K562 (cell line): Measurements from ENCODE around the gene TTLL4. TPM values are rescaled to one million over a fixed set of nuclear protein-coding genes. Genes with fewer than 3 reads are reported as not detected.

Source experiments
- BMI1 ChIP-seq: fragments of 150-350 bp; IDR thresholded peaks from 2 replicates; pipeline ENCODE4 v1.6.1; 2014; ENCODE audit warnings: low read length
- BRCA1 ChIP-seq, 2 experiments: fragments of 450-650 bp in 1 of 2; sonication (generic) in 1 of 2; formaldehyde crosslinking in 1 of 2; IDR thresholded peaks; 2 replicates each; pipeline versions ENCODE4 v1.5.0 to v1.6.1; 2017 to 2020; ENCODE audit warnings: mild to moderate bottlenecking in 1 of 2, missing genetic modification reagents in 1 of 2
- FOXJ2 ChIP-seq: fragments of 200-800 bp; sonication (Bioruptor generic); IDR thresholded peaks from 2 replicates; pipeline ENCODE4 v1.6.1; 2016; ENCODE audit warnings: missing genetic modification characterization, missing compliant biosample characterization
- GTF2E2 ChIP-seq: fragments of 200-800 bp; sonication (Bioruptor generic); IDR thresholded peaks from 2 replicates; pipeline ENCODE4 v1.6.1; 2016; ENCODE audit warnings: missing genetic modification characterization, missing compliant biosample characterization
- KDM4B ChIP-seq, 2 experiments: fragments of 450-650 bp in 1 of 2; sonication (generic) in 1 of 2; IDR thresholded peaks; 2 replicates each; pipeline ENCODE4 v1.6.1; 2016 to 2017; ENCODE audit warnings: borderline replicate concordance in 2 of 2, antibody characterized with exemption in 1 of 2, low read depth in 1 of 2, mild to moderate bottlenecking in 1 of 2
- NFYB ChIP-seq: IDR thresholded peaks from 2 replicates; pipeline ENCODE4 v1.6.1; 2011; ENCODE audit warnings: mild to moderate bottlenecking, moderate library complexity; ENCODE audit not compliant: insufficient read length; ENCODE audit errors: extremely low read depth
- RB1 ChIP-seq: fragments of 450-650 bp; IDR thresholded peaks from 2 replicates; pipeline ENCODE4 v1.6.1; 2017; ENCODE audit warnings: low read depth, mild to moderate bottlenecking
- TARDBP ChIP-seq: fragments of 450-650 bp; IDR thresholded peaks from 2 replicates; pipeline ENCODE4 v1.6.1; 2016
- ZNF79 ChIP-seq: fragments of 250-450 bp; sonication (Bioruptor Pico); IDR thresholded peaks from 2 replicates; pipeline ENCODE4 v1.4.0; 2020; ENCODE audit warnings: low read depth, mild to moderate bottlenecking, moderate library complexity
- polyA plus RNA-seq, 8 experiments: library from polyadenylated mRNA; depleted of rRNA in 4 of 8; stranded (reverse) in 5 of 8; unstranded in 3 of 8; fragments of >200 nt; fragmentation: Nextera tagmentation in 2 of 8; fragmentation: Illumina TruSeq in 1 of 8; extraction: Ambion mirVana in 2 of 8; extraction: Trizol in 1 of 8; gene quantifications; 2 replicates each; pipeline versions ENCODE4 v1.2.1 to v1.2.3, GENCODE V29; 2011 to 2014; ENCODE audit warnings: inconsistent platforms in 1 of 8, missing spikeins in 1 of 8
- total RNA-seq, 7 experiments: library from RNA; depleted of rRNA in 6 of 7; stranded (reverse); fragments of >200 nt in 6 of 7; fragmentation: Illumina TruSeq in 2 of 7; extraction: Trizol in 2 of 7; gene quantifications; 2 replicates each; pipeline versions ENCODE4 v1.2.1 to v1.2.3, GENCODE V29; 2011 to 2021; ENCODE audit warnings: low replicate concordance in 1 of 7
- TF ChIP-seq, protein P1 (sequence below): fragments of 450-650 bp; IDR thresholded peaks from 2 replicates; pipeline ENCODE4 v1.6.1; 2018; ENCODE audit warnings: mild to moderate bottlenecking, low read depth; ENCODE audit not compliant: partially characterized antibody
- TF ChIP-seq, protein P2 (sequence below): fragments of 250-450 bp; sonication (Bioruptor Pico); IDR thresholded peaks from 2 replicates; pipeline ENCODE4 v1.5.0; 2021; ENCODE audit warnings: mild to moderate bottlenecking, moderate library complexity
- TF ChIP-seq, protein P3 (sequence below): sonication (generic); formaldehyde crosslinking; IDR thresholded peaks from 2 replicates; pipeline ENCODE4 v1.8.0; 2022; ENCODE audit warnings: mild to moderate bottlenecking, missing genetic modification reagents
- TF ChIP-seq, protein P4 (sequence below), 3 experiments: fragments of 200-800 bp in 1 of 3; fragments of 250-450 bp in 1 of 3; fragments of 450-650 bp in 1 of 3; sonication (Bioruptor Pico) in 1 of 3; sonication (Bioruptor generic) in 1 of 3; formaldehyde crosslinking in 1 of 3; IDR thresholded peaks; 2 replicates each; pipeline versions ENCODE4 v1.6.1 to v1.8.0; 2016 to 2022; ENCODE audit warnings: mild to moderate bottlenecking in 2 of 3, missing genetic modification characterization in 2 of 3, missing compliant biosample characterization in 1 of 3, moderate library complexity in 1 of 3
- TF ChIP-seq, protein P5 (sequence below), 3 experiments: fragments of 200-800 bp in 1 of 3; sonication (Bioruptor generic) in 1 of 3; sonication (generic) in 1 of 3; formaldehyde crosslinking in 1 of 3; IDR thresholded peaks; 2 replicates each; pipeline versions ENCODE4 v1.6.1 to v1.8.0; 2016 to 2022; ENCODE audit warnings: mild to moderate bottlenecking in 2 of 3, missing compliant biosample characterization in 2 of 3, missing genetic modification characterization in 2 of 3, missing genetic modification reagents in 1 of 3

Gene TTLL4
- total and polyA plus RNA-seq, 9 of the 15 experiments (the other 6 are each of a cell fraction or from before 2014, with no cell fraction given), result 12.6 to 67.5 (median 24.5) TPM

DNA sequence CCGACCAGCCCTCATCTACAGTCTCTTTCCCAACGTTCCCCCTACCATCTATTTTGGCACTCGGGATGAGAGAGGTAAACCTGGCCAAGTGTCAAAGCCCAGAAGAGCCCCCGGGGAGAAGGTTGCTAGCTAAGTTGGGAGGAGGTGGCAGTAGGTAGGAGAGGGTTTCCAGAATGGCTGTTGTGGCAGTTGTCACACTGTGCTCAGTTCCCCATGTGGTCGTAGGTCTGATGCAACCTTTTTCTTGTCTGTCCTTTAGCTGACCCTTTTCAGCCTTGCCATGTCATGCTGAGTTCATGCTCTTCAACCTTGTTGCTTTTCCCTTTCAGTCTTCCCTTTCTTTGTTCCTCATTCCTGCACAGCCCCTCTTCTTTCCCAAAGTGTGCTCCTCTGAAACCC is 34.5 kb downstream of the TTLL4 start (continued):
- TF ChIP-seq, protein P1, sequence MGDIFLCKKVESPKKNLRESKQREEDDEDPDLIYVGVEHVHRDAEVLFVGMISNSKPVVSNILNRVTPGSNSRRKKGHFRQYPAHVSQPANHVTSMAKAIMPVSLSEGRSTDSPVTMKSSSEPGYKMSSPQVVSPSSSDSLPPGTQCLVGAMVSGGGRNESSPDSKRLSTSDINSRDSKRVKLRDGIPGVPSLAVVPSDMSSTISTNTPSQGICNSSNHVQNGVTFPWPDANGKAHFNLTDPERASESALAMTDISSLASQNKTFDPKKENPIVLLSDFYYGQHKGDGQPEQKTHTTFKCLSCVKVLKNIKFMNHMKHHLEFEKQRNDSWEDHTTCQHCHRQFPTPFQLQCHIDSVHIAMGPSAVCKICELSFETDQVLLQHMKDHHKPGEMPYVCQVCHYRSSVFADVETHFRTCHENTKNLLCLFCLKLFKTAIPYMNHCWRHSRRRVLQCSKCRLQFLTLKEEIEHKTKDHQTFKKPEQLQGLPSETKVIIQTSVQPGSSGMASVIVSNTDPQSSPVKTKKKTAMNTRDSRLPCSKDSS, result no peak
- TF ChIP-seq, protein P2, sequence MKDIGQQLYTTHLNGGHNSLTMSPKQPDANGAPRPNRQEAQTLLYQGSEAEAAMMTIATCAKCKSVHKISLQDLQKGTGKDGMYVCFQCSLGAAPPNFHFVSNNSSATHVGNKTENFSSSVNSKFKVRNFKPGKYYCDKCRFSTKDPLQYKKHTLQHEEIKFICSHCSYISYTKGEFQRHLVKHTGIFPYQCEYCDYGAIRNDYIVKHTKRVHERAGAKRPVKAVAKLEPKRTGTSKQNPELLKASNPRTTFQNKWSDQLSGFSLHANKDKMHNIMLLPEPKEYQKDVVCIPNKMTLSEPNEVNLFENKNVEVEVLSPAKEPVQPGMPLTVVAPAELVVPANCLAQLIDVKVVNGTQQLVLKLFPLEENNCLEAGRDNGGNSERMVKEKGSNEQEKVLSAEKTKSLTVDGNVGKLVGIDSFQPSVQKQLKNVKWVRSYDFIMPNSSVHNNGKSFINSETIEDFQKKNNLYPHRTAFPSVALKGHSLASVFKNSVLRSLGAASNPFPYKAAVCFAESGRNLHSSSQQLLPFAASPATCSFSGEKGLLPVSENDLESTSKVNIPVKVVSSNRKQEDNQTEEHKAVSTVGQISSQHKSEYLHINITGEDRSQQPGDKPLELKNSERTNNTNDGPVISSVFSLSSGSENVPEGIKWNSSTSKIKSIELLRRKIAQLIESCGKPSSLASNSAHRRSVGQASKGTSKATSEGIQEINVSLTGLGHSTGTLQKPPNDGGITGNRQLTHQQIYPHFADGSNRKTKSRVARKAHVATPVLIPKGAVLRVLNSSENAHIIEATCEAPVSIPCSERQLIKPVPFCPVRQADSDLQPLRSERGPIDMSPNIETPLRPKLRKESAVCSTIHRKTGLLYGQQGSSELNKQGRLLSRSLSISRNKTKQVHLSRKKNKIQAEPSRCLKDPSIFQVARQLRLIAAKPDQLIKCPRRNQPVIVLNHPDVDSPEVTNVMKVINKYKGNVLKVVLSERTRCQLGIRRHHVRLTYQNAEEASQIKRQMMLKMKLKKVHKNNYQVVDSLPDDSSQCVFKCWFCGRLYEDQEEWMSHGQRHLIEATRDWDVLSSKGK (CRISPR knock-in tag), result no peak
- TF ChIP-seq RB1 (no peak), ZNF79 (CRISPR knock-in tag) (no peak), KDM4B (IDR thresholded peaks at IDR 0.05; ENCODE audit: borderline replicate concordance in 2 of 2, low read depth in 1 of 2) (no peak), BMI1 (no peak), GTF2E2 (tag) (no peak), NFYB (no peak), FOXJ2 (tag) (no peak), BRCA1 (IDR thresholded peaks at IDR 0.05) (no peak), BRCA1 (CRISPR knock-in tag; IDR thresholded peaks at IDR 0.05) (no peak), TARDBP (no peak)
- TF ChIP-seq, protein P3, sequence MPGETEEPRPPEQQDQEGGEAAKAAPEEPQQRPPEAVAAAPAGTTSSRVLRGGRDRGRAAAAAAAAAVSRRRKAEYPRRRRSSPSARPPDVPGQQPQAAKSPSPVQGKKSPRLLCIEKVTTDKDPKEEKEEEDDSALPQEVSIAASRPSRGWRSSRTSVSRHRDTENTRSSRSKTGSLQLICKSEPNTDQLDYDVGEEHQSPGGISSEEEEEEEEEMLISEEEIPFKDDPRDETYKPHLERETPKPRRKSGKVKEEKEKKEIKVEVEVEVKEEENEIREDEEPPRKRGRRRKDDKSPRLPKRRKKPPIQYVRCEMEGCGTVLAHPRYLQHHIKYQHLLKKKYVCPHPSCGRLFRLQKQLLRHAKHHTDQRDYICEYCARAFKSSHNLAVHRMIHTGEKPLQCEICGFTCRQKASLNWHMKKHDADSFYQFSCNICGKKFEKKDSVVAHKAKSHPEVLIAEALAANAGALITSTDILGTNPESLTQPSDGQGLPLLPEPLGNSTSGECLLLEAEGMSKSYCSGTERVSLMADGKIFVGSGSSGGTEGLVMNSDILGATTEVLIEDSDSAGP (CRISPR knock-in tag), result no peak
- TF ChIP-seq, protein P4, sequence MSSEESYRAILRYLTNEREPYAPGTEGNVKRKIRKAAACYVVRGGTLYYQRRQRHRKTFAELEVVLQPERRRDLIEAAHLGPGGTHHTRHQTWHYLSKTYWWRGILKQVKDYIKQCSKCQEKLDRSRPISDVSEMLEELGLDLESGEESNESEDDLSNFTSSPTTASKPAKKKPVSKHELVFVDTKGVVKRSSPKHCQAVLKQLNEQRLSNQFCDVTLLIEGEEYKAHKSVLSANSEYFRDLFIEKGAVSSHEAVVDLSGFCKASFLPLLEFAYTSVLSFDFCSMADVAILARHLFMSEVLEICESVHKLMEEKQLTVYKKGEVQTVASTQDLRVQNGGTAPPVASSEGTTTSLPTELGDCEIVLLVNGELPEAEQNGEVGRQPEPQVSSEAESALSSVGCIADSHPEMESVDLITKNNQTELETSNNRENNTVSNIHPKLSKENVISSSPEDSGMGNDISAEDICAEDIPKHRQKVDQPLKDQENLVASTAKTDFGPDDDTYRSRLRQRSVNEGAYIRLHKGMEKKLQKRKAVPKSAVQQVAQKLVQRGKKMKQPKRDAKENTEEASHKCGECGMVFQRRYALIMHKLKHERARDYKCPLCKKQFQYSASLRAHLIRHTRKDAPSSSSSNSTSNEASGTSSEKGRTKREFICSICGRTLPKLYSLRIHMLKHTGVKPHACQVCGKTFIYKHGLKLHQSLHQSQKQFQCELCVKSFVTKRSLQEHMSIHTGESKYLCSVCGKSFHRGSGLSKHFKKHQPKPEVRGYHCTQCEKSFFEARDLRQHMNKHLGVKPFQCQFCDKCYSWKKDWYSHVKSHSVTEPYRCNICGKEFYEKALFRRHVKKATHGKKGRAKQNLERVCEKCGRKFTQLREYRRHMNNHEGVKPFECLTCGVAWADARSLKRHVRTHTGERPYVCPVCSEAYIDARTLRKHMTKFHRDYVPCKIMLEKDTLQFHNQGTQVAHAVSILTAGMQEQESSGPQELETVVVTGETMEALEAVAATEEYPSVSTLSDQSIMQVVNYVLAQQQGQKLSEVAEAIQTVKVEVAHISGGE (CRISPR knock-in tag; IDR thresholded peaks at IDR 0.05), result no peak
- TF ChIP-seq, protein P5, sequence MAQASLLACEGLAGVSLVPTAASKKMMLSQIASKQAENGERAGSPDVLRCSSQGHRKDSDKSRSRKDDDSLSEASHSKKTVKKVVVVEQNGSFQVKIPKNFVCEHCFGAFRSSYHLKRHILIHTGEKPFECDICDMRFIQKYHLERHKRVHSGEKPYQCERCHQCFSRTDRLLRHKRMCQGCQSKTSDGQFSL (CRISPR knock-in tag; IDR thresholded peaks at IDR 0.05), result no peak
- TF ChIP-seq, protein P5 (tag; IDR thresholded peaks at IDR 0.05), result no peak; a peak in 1 of 4 replicates
